Measurements from ENCODE around the gene ASCC3.

DNA sequence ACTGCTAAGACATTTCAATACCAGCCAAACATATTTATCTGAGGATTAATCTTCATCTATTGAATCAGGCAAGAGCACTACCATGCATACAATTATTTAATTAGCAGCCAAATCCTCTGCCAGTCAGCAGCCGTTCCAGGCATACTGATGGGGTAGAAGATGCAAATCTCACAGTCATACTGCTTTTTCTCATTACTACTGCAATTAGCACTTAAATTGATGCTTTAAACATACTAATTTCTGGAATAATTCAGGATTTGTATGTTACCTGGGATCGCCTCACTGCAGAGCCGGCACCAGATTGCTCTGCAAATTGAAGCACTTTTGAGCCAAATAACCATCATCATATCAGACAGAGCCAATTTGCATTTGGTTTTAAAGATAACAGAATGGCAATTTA, 366.5 kb downstream of the ASCC3 start:
- TF ChIP-seq, protein P1, sequence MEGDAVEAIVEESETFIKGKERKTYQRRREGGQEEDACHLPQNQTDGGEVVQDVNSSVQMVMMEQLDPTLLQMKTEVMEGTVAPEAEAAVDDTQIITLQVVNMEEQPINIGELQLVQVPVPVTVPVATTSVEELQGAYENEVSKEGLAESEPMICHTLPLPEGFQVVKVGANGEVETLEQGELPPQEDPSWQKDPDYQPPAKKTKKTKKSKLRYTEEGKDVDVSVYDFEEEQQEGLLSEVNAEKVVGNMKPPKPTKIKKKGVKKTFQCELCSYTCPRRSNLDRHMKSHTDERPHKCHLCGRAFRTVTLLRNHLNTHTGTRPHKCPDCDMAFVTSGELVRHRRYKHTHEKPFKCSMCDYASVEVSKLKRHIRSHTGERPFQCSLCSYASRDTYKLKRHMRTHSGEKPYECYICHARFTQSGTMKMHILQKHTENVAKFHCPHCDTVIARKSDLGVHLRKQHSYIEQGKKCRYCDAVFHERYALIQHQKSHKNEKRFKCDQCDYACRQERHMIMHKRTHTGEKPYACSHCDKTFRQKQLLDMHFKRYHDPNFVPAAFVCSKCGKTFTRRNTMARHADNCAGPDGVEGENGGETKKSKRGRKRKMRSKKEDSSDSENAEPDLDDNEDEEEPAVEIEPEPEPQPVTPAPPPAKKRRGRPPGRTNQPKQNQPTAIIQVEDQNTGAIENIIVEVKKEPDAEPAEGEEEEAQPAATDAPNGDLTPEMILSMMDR (IDR thresholded peaks at IDR 0.05; ENCODE audit: borderline replicate concordance, extremely low read depth, low read length, poor library complexity, severe bottlenecking), result no peak
- no peak for TF ChIP-seq EZH2 (IDR thresholded peaks at IDR 0.05; ENCODE audit: borderline replicate concordance, low read depth, low read length, severe bottlenecking)
